MM.1S (cell line): ENCODE data around the gene BCAS3.

Experiments used
- CTCF ChIP-seq: fragments of 300-600 bp; sonication (generic); IDR thresholded peaks from 2 replicates; pipeline ENCODE4 v1.5.1; 2016; ENCODE audit warnings: antibody characterized with exemption, low read length, mixed read lengths
- EZH2 ChIP-seq: fragments of 300-600 bp; sonication (generic); optimal IDR thresholded peaks from 2 replicates; pipeline ENCODE3; 2017; ENCODE audit warnings: low read depth, mild to moderate bottlenecking, antibody characterized with exemption, low read length, mixed read lengths
- EZH2phosphoT487 ChIP-seq: fragments of 300-600 bp; sonication (generic); IDR thresholded peaks from 2 replicates; pipeline ENCODE4 v1.6.1; 2018; ENCODE audit warnings: antibody characterized with exemption, low read length

- TF ChIP-seq CTCF = no peak
- TF ChIP-seq EZH2phosphoT487 = no peak
- no peak for TF ChIP-seq EZH2
Observed at GRCh38 chr17:61000911-61001310, 323.3 kb downstream of the BCAS3 start.
